Keratinocyte (primary cell): ENCODE results near the gene HMCN2. TPM values are rescaled to one million over a fixed set of nuclear protein-coding genes. Genes with fewer than 3 reads are reported as not detected.

Experiments used
- DNase-seq: peaks from one replicate; pipeline ENCODE4 v3.0.0-alpha.2; 2011; ENCODE audit warnings: low read depth, missing footprints, low spot score
- FAIRE-seq: peaks from 2 replicates; lab custom pipeline; 2011; peaks lifted over from hg19 to GRCh38; lab: Jason Lieb, UNC
- H2AFZ ChIP-seq: 2 replicates; pipeline ENCODE4 v1.6.0; 2012; ENCODE audit warnings: low read length, control low read depth, inconsistent platforms; ENCODE audit not compliant: control insufficient read depth
- H3K27ac ChIP-seq: 2 replicates; pipeline ENCODE4 v1.5.1; 2011; ENCODE audit warnings: low read length; ENCODE audit not compliant: control insufficient read depth, insufficient read depth
- H3K27me3 ChIP-seq: 3 replicates; pipeline ENCODE4 v1.6.0; 2011; ENCODE audit warnings: low read length; ENCODE audit not compliant: control insufficient read depth, insufficient read depth; ENCODE audit errors: extremely low read depth
- H3K36me3 ChIP-seq, 2 experiments: 2 replicates in 1 of 2; 3 replicates in 1 of 2; pipeline ENCODE4 v1.5.1; 2011; ENCODE audit warnings: low read length in 2 of 2, mild to moderate bottlenecking in 1 of 2; ENCODE audit not compliant: control insufficient read depth in 2 of 2, insufficient read depth in 2 of 2; ENCODE audit errors: extremely low read depth in 1 of 2
- H3K4me1 ChIP-seq: 3 replicates; pipeline ENCODE4 v1.5.1; 2011; ENCODE audit warnings: low read length; ENCODE audit not compliant: control insufficient read depth, insufficient read depth; ENCODE audit errors: extremely low read depth
- H3K4me2 ChIP-seq: 3 replicates; pipeline ENCODE4 v1.6.0; 2011; ENCODE audit warnings: low read depth, low read length; ENCODE audit not compliant: control insufficient read depth, insufficient read depth; ENCODE audit errors: extremely low read depth
- H3K4me3 ChIP-seq, 3 experiments: fragments of 200-600 bp in 1 of 3; sonication (generic) in 1 of 3; 2 replicates in 2 of 3; 3 replicates in 1 of 3; pipeline ENCODE4 v1.5.1; 2011 to 2016; ENCODE audit warnings: low read length in 3 of 3, mild to moderate bottlenecking in 3 of 3, control low read depth in 2 of 3, inconsistent platforms in 1 of 3, low read depth in 1 of 3, mixed read lengths in 1 of 3, mixed run types in 1 of 3, moderate library complexity in 1 of 3; ENCODE audit not compliant: control insufficient read depth in 2 of 3, insufficient read depth in 2 of 3; ENCODE audit errors: extremely low read depth in 1 of 3
- H3K79me2 ChIP-seq: 2 replicates; pipeline ENCODE4 v1.6.0; 2012; ENCODE audit warnings: low read length; ENCODE audit not compliant: control insufficient read depth, insufficient read depth
- H3K9ac ChIP-seq: 3 replicates; pipeline ENCODE4 v1.6.0; 2011; ENCODE audit warnings: low read length; ENCODE audit not compliant: control insufficient read depth, insufficient read depth; ENCODE audit errors: extremely low read depth
- H3K9me1 ChIP-seq: 3 replicates; pipeline ENCODE4 v1.6.0; 2011; ENCODE audit warnings: low read length; ENCODE audit not compliant: control insufficient read depth, insufficient read depth; ENCODE audit errors: extremely low read depth
- H3K9me3 ChIP-seq: 2 replicates; pipeline ENCODE4 v1.5.1; 2012; ENCODE audit warnings: low read depth, low read length; ENCODE audit not compliant: control insufficient read depth
- H4K20me1 ChIP-seq: 3 replicates; pipeline ENCODE4 v1.6.0; 2011; ENCODE audit warnings: low read length; ENCODE audit not compliant: control insufficient read depth, insufficient read depth; ENCODE audit errors: extremely low read depth
- CTCF ChIP-seq, 3 experiments: IDR thresholded peaks in 1 of 3; conservative IDR thresholded peaks in 1 of 3; optimal IDR thresholded peaks in 1 of 3; 2 replicates in 2 of 3; 3 replicates in 1 of 3; pipeline versions ENCODE3 to v1.5.1; 2011; ENCODE audit warnings: low read length in 3 of 3, mild to moderate bottlenecking in 3 of 3, moderate library complexity in 2 of 3, control low read depth in 1 of 3, inconsistent platforms in 1 of 3; ENCODE audit not compliant: insufficient read depth in 2 of 3; ENCODE audit errors: extremely low read depth in 1 of 3
- EZH2 ChIP-seq: IDR thresholded peaks from one replicate; pipeline ENCODE4 v1.6.1; 2012; ENCODE audit warnings: inconsistent platforms, mild to moderate bottlenecking, low read length, moderate library complexity
- dilution Hi-C: fragments of 300-500 bp; cut with MboI; formaldehyde crosslinking; loops from one replicate; pipeline ENCODE4 v1.7.0; 2020; ENCODE audit warnings: low sequenced_read_pairs; ENCODE audit not compliant: extremely low pct_ligation_motif_present
- polyA plus RNA-seq, 5 experiments: library from polyadenylated mRNA; depleted of rRNA in 3 of 5; stranded (reverse) in 3 of 5; stranded (forward) in 1 of 5; unstranded in 1 of 5; fragments of >200 nt; gene quantifications; 1 replicate in 1 of 5; 2 replicates in 3 of 5; 3 replicates in 1 of 5; pipeline versions ENCODE4 v1.2.1 to v1.2.3, GENCODE V29; 2011 to 2012; ENCODE audit warnings: missing spikeins in 2 of 5, low read depth in 1 of 5, low replicate concordance in 1 of 5

The HMCN2 gene
- polyA plus RNA-seq, 1 donor (not counting 4 experiments of a cell fraction or from before 2014, with no cell fraction given): not detected

GRCh38 chr9:130262061-130262745, 3.4 kb upstream of the HMCN2 start:
- no peak for FAIRE-seq
- Histone ChIP-seq H3K4me2 (no peak overlapping the region), H2AFZ (no peak overlapping the region), H3K36me3 (no peaks in the 10 kb centered on the region), H3K9ac (no peak overlapping the region), H3K4me3 (no peak overlapping the region), H3K27ac (no peak overlapping the region), H3K9me1 (no peaks in the 10 kb centered on the region), H3K4me1 (no peaks in the 10 kb centered on the region), H3K9me3 (no peaks in the 10 kb centered on the region), H4K20me1 (no peaks in the 10 kb centered on the region), H3K27me3 (peaks cover 54% of the 10 kb centered on the region), H3K79me2 (no peaks in the 10 kb centered on the region)
- dilution Hi-C loops: no loop called here
- no peak for TF ChIP-seq CTCF (optimal IDR thresholded peaks at IDR 0.05 in 1 of 3, IDR thresholded peaks at IDR 0.05 in 1 of 3, conservative IDR thresholded peaks at IDR 0.05 in 1 of 3; ENCODE audit: extremely low read depth in 1 of 3, insufficient read depth in 2 of 3, low read length in 3 of 3)
- no peak for TF ChIP-seq EZH2
- no peak for DNase-seq

DNA sequence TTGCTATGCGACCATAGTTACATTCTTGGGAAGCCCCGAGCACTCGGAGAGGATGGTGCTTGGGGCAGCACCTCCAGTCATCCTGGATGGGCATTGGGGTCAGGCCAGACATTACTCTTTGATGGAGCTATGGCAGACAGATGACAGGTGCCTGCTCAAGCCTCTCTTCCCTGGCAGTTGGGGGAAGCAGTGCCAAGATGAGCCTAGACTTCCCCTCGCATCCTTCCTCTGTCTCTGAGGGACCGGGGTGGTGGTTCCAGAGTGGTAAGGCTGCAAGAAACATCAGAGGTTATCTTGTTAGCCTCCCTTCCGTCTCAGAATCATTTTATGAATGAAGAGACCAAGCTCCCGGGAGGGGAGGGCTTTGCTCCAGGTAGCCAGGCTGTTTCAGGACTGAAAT, 2.8 kb upstream of the HMCN2 start:
- FAIRE-seq (no peak), DNase-seq (no peak)
- H3K9me1 ChIP-seq: no peaks in the 10 kb centered on the region
- H3K79me2 ChIP-seq: no peaks in the 10 kb centered on the region
- H3K27me3 ChIP-seq: peaks cover 59% of the 10 kb centered on the region
- H3K9ac ChIP-seq: no peak overlapping the region
- no peak overlapping the region for H2AFZ ChIP-seq
- TF ChIP-seq EZH2 (no peak), CTCF (optimal IDR thresholded peaks at IDR 0.05 in 1 of 3, IDR thresholded peaks at IDR 0.05 in 1 of 3, conservative IDR thresholded peaks at IDR 0.05 in 1 of 3; ENCODE audit: extremely low read depth in 1 of 3, insufficient read depth in 2 of 3, low read length in 3 of 3) (no peak)
- no peaks in the 10 kb centered on the region for H3K36me3 ChIP-seq
- H3K4me3 ChIP-seq: no peak overlapping the region
- dilution Hi-C loops: no loop called here
- H3K4me2 ChIP-seq: no peak overlapping the region
- no peaks in the 10 kb centered on the region for H3K4me1 ChIP-seq
- H3K9me3 ChIP-seq: no peaks in the 10 kb centered on the region
- no peaks in the 10 kb centered on the region for H4K20me1 ChIP-seq
- no peak overlapping the region for H3K27ac ChIP-seq
